Spleen (tissue), 7 donors: ENCODE data around the gene ZDHHC3.

Experiments
- POLR2A ChIP-seq, 3 donors: fragments of 450-650 bp; IDR thresholded peaks; one replicate each; pipeline ENCODE4 v1.5.1; 2017; ENCODE audit warnings: antibody characterized with exemption in 3 of 3, mild to moderate bottlenecking in 1 of 3
- POLR2AphosphoS5 ChIP-seq, 3 donors: sonication (generic); formaldehyde crosslinking; IDR thresholded peaks; one replicate each; pipeline ENCODE4 v1.5.1; 2017; ENCODE audit warnings: antibody characterized with exemption in 3 of 3
- TF ChIP-seq, protein P1 (sequence below), 11 experiments: fragments of 200-600 bp in 7 of 11; fragments of 450-650 bp in 4 of 11; sonication (generic) in 4 of 11; IDR thresholded peaks in 8 of 11; conservative IDR thresholded peaks in 3 of 11; 1 replicate in 7 of 11; 2 replicates in 4 of 11; pipeline versions ENCODE4 v1.4.0 to v1.8.0; 2016 to 2021; ENCODE audit warnings: antibody characterized with exemption in 11 of 11, inconsistent platforms in 4 of 11, mild to moderate bottlenecking in 1 of 11
- donor health status: DM: no; HTN: no; CAD: no; lungs with moderate emphysema.
- donor health status: DM: no; HTN: no; CAD: no.
- donor health status: DM: no; HTN: no; CAD: no.

DNA sequence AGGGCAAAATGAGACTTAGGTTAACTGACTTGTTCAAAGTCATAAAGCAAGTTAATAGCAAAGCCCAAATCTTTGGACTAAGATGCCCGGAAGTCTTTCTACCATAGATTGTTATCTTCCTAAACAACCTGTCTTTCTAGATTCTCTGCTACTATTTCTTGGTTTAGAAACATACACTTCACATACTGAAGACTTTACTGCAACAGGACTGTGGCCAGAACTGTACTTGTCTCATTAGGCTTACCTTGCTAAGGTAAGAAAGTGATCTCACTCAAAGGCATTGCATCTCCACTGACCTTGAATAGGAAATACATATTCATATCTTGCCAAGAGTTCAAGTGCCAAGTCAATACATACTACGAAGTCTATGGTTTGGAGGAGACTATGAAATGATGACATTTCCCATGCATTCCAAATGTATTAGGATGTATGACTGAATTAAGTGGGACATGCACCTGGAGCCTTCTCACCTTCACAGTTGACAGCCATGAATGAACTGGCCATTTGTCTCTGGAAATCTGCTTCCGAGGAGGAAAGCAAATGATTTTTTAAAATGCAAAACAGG, 5.0 kb downstream of the ZDHHC3 start:
- TF ChIP-seq, protein P1, sequence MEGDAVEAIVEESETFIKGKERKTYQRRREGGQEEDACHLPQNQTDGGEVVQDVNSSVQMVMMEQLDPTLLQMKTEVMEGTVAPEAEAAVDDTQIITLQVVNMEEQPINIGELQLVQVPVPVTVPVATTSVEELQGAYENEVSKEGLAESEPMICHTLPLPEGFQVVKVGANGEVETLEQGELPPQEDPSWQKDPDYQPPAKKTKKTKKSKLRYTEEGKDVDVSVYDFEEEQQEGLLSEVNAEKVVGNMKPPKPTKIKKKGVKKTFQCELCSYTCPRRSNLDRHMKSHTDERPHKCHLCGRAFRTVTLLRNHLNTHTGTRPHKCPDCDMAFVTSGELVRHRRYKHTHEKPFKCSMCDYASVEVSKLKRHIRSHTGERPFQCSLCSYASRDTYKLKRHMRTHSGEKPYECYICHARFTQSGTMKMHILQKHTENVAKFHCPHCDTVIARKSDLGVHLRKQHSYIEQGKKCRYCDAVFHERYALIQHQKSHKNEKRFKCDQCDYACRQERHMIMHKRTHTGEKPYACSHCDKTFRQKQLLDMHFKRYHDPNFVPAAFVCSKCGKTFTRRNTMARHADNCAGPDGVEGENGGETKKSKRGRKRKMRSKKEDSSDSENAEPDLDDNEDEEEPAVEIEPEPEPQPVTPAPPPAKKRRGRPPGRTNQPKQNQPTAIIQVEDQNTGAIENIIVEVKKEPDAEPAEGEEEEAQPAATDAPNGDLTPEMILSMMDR (IDR thresholded peaks at IDR 0.05 in 8 of 11, conservative IDR thresholded peaks at IDR 0.05 in 3 of 11), result no peak
- TF ChIP-seq POLR2A (IDR thresholded peaks at IDR 0.05) (no peak), POLR2AphosphoS5 (IDR thresholded peaks at IDR 0.05) (no peak)
